Adrenal gland (tissue), 12 donors: ENCODE results near the gene RSL24D1. TPM values are rescaled to one million over a fixed set of nuclear protein-coding genes. Genes with fewer than 3 reads are reported as not detected.

Experiments used
- DNase-seq, 7 donors: peaks; one replicate each; pipeline ENCODE4 v3.0.0-alpha.2; 2019 to 2020
- H3K27ac ChIP-seq, 5 donors: fragments of 200-600 bp; sonication (generic) in 4 of 5; 1 replicate in 3 of 5; 2 replicates in 2 of 5; pipeline versions ENCODE4 v1.5.1 to v1.8.0; 2016 to 2020; ENCODE audit warnings: mild to moderate bottlenecking in 1 of 5
- H3K27me3 ChIP-seq: fragments of 200-600 bp; 2 replicates; pipeline ENCODE4 v1.8.0; 2021
- H3K36me3 ChIP-seq, 2 donors: fragments of 200-600 bp; replicated peaks in 1 of 2; 1 replicate in 1 of 2; 2 replicates in 1 of 2; pipeline versions ENCODE4 v1.5.1 to v1.8.0; 2018 to 2022
- H3K4me1 ChIP-seq, 2 donors: fragments of 200-600 bp; replicated peaks in 1 of 2; 1 replicate in 1 of 2; 2 replicates in 1 of 2; pipeline versions ENCODE4 v1.5.1 to v1.8.0; 2018 to 2021
- H3K4me3 ChIP-seq, 4 donors: fragments of 200-600 bp; sonication (generic) in 3 of 4; one replicate each; pipeline ENCODE4 v1.5.1; 2016 to 2018
- H3K9me3 ChIP-seq, 3 donors: fragments of 200-600 bp; sonication (generic) in 1 of 3; replicated peaks in 1 of 3; 1 replicate in 2 of 3; 2 replicates in 1 of 3; pipeline versions ENCODE4 v1.5.1 to v1.8.0; 2016 to 2021
- POLR2A ChIP-seq, 2 donors: fragments of 450-650 bp; IDR thresholded peaks; one replicate each; pipeline ENCODE4 v1.6.1; 2017; ENCODE audit warnings: antibody characterized with exemption in 2 of 2, mild to moderate bottlenecking in 2 of 2, moderate library complexity in 1 of 2
- WGBS, 4 donors: extraction: QIAGEN DNeasy Blood & Tissue Kit in 2 of 4; methylation state at CpG; one replicate each; pipeline versions ENCODE4 v1.1.5 to v1.1.7; 2013 to 2017; 5-methylcytosine and 5-hydroxymethylcytosine counted together
- intact Hi-C, 2 donors: fragments of 100-400 bp; cut with DNase I; formaldehyde crosslinking; loops; one replicate each; pipeline versions ENCODE4 v1.14.1 to v1.15.0; 2022 to 2023
- polyA plus RNA-seq, 3 donors: library from polyadenylated mRNA; stranded (reverse); fragments of 200-250 nt in 2 of 3; fragments of 350-450 nt in 1 of 3; fragmentation: Illumina TruSeq in 1 of 3; extraction: RNeasy Lipid Tissue Mini Kit (QIAGEN cat#74804) in 1 of 3; gene quantifications; one replicate each; pipeline ENCODE4 v1.2.3, GENCODE V29; 2013 to 2014
- total RNA-seq, 9 donors: library from RNA; depleted of rRNA in 4 of 9; stranded (reverse); fragments of >200 nt in 4 of 9; fragments of 120-200 nt in 1 of 9; fragmentation: NEBNext Ultra II Directional in 1 of 9; extraction: Animal tissue kit (Norgen Biotek cat#: 25700) in 1 of 9; gene quantifications; one replicate each; pipeline versions ENCODE4 v1.1.0 to v1.2.4, GENCODE V29; 2013 to 2023
- TF ChIP-seq, protein P1 (sequence below), 6 experiments: fragments of 450-650 bp in 4 of 6; fragments of 200-600 bp in 2 of 6; sonication (generic) in 1 of 6; IDR thresholded peaks; 1 replicate in 5 of 6; 2 replicates in 1 of 6; pipeline versions ENCODE4 v1.5.1 to v1.8.0; 2016 to 2021; ENCODE audit warnings: antibody characterized with exemption in 6 of 6, mild to moderate bottlenecking in 2 of 6, moderate library complexity in 1 of 6
- donor health status: healthy with polysubstance abuse.
- donor health status: Bipolar disorder and iron deficiency.
- donor health status: DM: yes; HTN: yes; CAD: no.
- donor health status: DM: no; HTN: no; CAD: no.
- donor health status: DM: no; HTN: no; CAD: no.
- donor health status: DM: yes; HTN: yes; CAD: no.

The RSL24D1 gene
- total and polyA plus RNA-seq, 12 donors, result 31.9 to 76.2 (median 50.7) TPM

DNA sequence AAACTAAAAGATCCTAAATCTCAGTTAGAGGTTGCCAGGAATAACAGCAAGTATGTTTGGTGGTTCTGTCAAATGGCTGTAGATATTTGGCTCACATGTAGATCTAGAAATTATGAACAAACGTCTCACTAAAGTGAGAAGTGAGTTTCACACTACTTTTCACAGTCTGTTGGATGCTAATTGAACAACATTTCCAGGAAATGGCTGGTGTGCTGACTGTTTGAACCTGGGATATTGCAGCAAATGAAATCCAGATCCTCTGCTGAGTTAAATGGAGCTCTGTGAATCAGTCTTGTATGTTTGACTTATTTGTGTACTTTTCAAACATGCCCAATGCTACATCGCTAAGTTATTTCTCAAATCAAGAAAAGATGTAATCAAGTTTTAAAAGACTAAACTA is 21.3 kb upstream of the RSL24D1 start:
- H3K4me3 ChIP-seq, result no peak overlapping the region
- TF ChIP-seq, protein P1, sequence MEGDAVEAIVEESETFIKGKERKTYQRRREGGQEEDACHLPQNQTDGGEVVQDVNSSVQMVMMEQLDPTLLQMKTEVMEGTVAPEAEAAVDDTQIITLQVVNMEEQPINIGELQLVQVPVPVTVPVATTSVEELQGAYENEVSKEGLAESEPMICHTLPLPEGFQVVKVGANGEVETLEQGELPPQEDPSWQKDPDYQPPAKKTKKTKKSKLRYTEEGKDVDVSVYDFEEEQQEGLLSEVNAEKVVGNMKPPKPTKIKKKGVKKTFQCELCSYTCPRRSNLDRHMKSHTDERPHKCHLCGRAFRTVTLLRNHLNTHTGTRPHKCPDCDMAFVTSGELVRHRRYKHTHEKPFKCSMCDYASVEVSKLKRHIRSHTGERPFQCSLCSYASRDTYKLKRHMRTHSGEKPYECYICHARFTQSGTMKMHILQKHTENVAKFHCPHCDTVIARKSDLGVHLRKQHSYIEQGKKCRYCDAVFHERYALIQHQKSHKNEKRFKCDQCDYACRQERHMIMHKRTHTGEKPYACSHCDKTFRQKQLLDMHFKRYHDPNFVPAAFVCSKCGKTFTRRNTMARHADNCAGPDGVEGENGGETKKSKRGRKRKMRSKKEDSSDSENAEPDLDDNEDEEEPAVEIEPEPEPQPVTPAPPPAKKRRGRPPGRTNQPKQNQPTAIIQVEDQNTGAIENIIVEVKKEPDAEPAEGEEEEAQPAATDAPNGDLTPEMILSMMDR (IDR thresholded peaks at IDR 0.05), result no peak
- TF ChIP-seq POLR2A (IDR thresholded peaks at IDR 0.05), result no peak
- H3K9me3 ChIP-seq, result no peaks in the 10 kb centered on the region
- intact Hi-C loops, result loop anchor here in 1 of 2 donors (10.0 kb wide), 1 partner anchor 217 kb away; no protein-coding TSS in a partner anchor
- no peaks in the 10 kb centered on the region for H3K36me3 ChIP-seq
- H3K4me1 ChIP-seq, result peaks cover 0 to 5% of the 10 kb centered on the region in 2 donors
- WGBS, 4 donors, result 69 to 91% (median 76%) methylated on average over 2 of the region's 2 CpGs
- no peak for DNase-seq
- peak overlapping the region in 1 of 5 donors; percentile 19 for H3K27ac ChIP-seq
- no peaks in the 10 kb centered on the region for H3K27me3 ChIP-seq

DNA sequence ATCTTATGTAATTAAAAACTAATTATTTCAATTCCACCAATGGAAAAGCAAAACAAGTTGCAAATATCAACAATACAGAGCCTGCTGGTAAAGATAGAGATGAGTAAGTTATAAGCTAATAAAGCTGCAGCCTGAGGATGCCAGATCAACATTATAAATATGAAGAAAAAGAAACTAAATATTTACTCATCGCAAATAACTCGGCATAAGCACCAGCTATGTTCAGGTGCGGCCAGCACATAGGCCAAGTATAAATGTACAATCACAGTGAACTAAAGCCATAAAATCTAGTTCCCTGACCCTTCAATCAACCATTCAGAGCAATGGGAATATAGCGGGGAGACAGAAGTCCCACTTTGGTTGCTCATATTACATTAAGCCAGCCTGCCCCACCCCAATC is 7.7 kb upstream of the RSL24D1 start:
- intact Hi-C loops, result no loop called here
- TF ChIP-seq, protein P1 (IDR thresholded peaks at IDR 0.05), result no peak
- no peak for TF ChIP-seq POLR2A (IDR thresholded peaks at IDR 0.05)
- no peaks in the 10 kb centered on the region for H3K9me3 ChIP-seq

DNA sequence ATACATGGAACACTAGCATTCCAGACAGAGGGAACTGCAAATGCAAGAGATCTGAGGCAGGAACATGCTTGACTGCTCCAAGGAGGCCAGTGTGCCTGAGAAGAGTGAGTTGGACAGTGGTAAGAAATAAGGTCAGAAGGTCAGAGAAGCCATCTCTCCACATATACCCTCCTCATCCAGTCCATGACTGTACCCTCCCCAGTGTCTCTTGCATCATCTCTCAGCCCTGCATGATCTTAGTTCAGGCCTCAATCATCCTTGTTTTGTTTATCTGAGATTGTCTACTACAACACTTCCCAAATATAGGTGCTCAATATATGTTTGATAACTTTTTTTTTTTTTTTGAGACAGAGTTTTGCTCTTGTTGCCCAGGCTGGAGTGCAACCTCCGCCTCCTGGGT is 5.5 kb upstream of the RSL24D1 start:
- peaks cover 0 to 6% of the 10 kb centered on the region in 2 donors for H3K36me3 ChIP-seq
- no peak overlapping the region for H3K27ac ChIP-seq
- H3K4me1 ChIP-seq, result no peaks in the 10 kb centered on the region
- intact Hi-C loops, result no loop called here
- WGBS, 4 donors, result 92 to 100% (median 96%) methylated on average over 1 of the region's 1 CpG
- H3K4me3 ChIP-seq, result no peak overlapping the region
- H3K27me3 ChIP-seq, result no peaks in the 10 kb centered on the region
- H3K9me3 ChIP-seq, result no peaks in the 10 kb centered on the region
- DNase-seq, result no peak
- no peak for TF ChIP-seq POLR2A (IDR thresholded peaks at IDR 0.05)
- TF ChIP-seq, protein P1 (IDR thresholded peaks at IDR 0.05), result no peak

More for the DNA sequence above, 7.7 kb upstream of the RSL24D1 start:
- Histone ChIP-seq H3K36me3 (peaks cover 0 to 6% of the 10 kb centered on the region in 2 donors), H3K27me3 (no peaks in the 10 kb centered on the region), H3K4me3 (no peak overlapping the region), H3K27ac (no peak overlapping the region), H3K4me1 (no peaks in the 10 kb centered on the region)
- no peak for DNase-seq
- 94 to 98% (median 97%) methylated on average over 4 of the region's 4 CpGs for WGBS, 4 donors

- TF ChIP-seq, protein P1 (IDR thresholded peaks at IDR 0.05), result no peak
- no peak for TF ChIP-seq POLR2A (IDR thresholded peaks at IDR 0.05)
- Histone ChIP-seq H3K36me3 (no peaks in the 10 kb centered on the region), H3K27ac (no peak overlapping the region), H3K27me3 (no peaks in the 10 kb centered on the region), H3K4me3 (no peak overlapping the region), H3K4me1 (peaks cover 10 to 20% of the 10 kb centered on the region in 2 donors), H3K9me3 (no peaks in the 10 kb centered on the region)
- no peak for DNase-seq
- intact Hi-C loops, result no loop called here
- 88 to 99% (median 98%) methylated on average over 3 of the region's 3 CpGs for WGBS, 4 donors
Observed at GRCh38 chr15:55198706-55199105, 2.0 kb upstream of the RSL24D1 start.
